HG02938 (cell line): Measurements from ENCODE around the gene PTH2R.
"Not testable (repeated sequence)": the region's sequence is repeated elsewhere in the genome, so short reads cannot be mapped to it uniquely, and the experiment has no call there.

Experiments
- ATAC-seq: cut with Tn5 transposase; IDR thresholded peaks from one replicate; pipeline ENCODE4 v1.9.1; 2021; ENCODE audit warnings: mild to moderate bottlenecking, moderate library complexity; ENCODE audit not compliant: unreplicated experiment

Gene PTH2R

DNA sequence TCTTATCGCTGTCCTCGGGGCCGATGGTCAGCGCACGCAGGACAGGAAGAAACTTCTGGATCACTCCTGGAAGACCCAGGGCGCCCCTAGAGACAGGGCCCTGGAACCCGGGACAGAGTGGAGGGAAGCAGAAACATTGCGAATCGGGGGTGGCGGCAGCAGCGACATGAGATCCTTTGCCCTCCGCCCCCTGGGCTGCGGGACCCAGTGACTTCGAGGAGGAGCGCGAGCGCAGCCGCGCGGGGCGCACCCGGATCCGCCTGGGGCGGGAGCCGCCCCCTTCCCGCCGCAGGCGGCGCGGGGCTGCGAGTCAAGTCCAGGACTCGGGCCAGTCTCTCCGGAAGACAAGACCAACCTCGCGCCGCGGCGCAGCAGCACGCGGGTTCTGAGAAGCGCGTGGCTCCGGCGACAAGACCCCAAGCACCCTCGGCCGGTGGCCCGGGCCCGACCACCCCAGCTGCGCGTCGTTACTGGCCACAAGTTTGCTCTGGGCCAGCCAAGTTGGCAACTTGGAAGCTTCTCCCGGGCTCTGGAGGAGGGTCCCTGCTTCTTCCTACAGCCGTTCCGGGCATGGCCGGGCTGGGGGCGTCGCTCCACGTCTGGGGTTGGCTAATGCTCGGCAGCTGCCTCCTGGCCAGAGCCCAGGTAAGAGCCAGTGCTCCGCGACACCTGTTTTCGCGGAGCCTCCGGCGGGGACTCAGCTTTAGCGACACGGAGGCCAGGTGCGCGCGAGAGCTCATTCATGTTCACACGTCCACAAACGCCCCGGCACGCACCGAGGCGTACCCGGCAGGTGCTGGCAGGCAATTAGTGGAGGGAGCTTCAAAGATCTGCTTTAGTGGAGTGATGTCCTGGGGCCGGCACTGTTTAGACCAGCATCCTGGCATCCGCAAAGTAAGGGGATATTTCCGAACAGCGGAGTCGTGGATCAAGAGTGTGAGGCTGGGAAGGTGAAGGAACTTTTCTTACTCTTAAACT is at the start of gene PTH2R:
TSS of gene PTH2R (plus strand) at position 319 of the 978 bp plus-strand sequence. CDS start at position 571, 252 bp downstream.
- no peak for ATAC-seq

- ATAC-seq, result no peak
Measured at GRCh38 chr2:208356846-208357574, 49.6 kb upstream of the PTH2R start.

GRCh38 chr2:208358758-208359631 is 47.6 kb upstream of the PTH2R start:
- ATAC-seq, result no peak

DNA sequence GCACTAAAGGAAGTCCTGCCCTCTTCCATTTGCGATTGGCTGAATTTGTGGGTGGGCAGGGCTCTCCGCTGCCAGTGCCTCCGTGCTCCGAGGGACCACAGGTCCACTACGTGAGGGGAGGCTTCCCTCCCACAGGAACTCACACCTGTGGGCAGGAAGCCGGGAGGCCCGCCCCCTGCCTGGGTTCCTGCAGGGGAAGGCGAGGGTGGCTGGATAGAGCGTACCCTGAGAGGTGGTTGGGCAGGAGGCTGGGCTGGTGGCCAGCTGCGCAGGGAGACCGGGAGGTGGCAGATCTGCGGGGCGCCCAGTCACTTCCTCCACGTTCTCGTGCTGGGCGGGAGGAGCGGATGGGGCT is 47.0 kb upstream of the PTH2R start:
- no peak for ATAC-seq

DNA sequence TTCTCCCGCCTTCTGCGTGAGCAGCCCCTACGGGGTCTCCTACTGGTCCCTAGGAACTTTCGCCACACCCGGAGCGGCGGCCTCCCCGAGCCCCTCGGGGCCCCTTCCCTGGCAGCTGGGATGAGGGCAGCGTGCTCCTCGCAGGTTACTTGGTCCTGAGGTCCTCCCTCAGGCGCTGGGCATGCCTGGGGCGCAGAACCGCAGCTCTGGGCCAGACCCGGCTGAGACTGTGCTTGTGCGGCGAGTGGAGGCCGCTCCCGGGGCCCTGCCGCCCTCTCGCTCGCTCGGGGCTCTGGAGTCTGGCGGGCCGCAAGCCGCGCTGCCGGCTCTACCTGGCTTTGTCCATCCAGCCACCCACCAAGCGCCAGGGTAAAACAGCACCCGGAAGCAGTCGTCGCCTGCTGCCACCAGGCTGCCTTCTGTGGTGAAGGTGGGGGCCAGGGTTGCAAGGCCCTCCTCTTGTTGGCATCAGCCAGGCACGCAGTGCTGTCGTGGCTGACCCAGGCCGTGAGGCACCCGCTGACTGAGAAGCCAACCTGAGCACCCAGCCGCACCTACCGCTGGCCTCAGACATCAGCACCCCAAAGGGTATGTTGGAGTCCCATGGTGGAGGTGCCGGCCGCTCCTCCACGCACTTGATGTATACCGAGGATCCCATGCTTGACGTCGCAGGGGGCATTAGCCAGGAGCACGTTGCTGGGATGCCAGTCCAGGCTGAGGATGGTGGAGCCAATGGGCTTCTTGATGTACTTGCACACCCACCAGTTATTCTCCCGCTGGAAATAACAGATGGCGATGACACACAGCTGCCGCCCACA is 46.1 kb upstream of the PTH2R start:
- ATAC-seq, result no peak

GRCh38 chr2:208361077-208361441 is 45.5 kb upstream of the PTH2R start:
- no peak for ATAC-seq

GRCh38 chr2:208363485-208363884 is 43.1 kb upstream of the PTH2R start:
- peak; percentile 60 for ATAC-seq

DNA sequence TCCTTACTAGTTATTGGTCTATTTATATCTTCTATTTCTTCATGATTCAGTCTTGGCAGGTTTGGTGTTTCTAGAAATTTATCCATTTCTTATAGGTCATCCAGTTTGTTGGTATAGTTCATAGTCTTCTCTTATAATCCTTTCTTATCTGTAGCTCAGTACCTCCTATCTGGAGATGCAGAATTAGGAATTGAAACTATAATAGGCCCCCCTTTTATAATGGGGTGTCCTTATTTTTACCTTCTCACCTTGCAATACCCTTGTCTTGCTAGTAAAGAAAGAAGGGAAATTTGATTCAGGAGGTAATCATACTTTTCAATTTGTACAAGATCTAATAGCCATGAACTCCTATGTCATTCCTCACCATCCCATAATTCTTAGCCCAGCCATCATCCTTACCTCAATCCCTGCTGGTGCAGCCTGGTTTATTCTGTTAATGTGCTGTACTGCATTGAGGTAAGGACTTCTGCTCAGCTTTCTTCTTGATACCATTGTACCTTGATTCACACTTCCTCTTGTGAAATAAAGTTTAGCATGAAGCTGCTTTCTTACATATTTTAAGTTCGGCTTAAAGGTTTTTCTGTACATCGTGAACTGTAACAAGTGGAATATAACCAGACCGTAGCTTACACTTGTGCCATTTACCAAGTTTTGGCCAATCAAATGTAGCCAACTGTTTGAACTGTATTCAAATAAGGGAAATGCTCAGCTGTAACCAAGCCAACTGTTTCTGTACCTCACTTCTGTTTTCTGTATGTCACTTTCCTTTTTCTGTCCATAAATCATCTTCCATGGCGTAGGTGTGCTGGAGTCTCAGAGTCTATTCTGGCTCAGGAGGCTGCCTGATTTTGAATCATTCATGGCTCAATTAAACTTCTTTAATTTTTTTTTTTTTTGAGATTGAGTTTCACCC is 40.1 kb upstream of the PTH2R start:
- ATAC-seq, result peak; percentile 72

DNA sequence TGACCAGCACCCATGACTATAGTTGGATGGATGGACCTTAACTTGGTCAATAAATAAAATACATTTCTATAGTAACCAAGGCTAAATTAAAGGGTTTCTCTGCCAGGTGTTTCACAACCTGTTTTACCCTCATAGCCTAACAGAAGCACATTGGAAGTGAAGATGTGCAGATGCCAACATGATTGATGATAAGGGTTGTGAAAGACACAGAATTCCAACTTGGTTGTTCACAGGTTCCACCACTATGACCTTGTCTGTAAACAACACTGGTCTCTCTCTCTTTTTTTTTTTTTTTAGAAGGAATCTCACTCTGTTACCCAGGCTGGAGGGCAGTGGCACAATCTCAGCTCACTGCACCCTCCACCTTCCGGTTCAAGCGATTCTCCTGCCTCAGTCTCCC is 37.5 kb upstream of the PTH2R start:
- no peak for ATAC-seq

- no peak for ATAC-seq
Measured at GRCh38 chr2:208370881-208371633, 35.5 kb upstream of the PTH2R start.

- ATAC-seq, result no peak
Measured at GRCh38 chr2:208371634-208371935, 35.0 kb upstream of the PTH2R start.

DNA sequence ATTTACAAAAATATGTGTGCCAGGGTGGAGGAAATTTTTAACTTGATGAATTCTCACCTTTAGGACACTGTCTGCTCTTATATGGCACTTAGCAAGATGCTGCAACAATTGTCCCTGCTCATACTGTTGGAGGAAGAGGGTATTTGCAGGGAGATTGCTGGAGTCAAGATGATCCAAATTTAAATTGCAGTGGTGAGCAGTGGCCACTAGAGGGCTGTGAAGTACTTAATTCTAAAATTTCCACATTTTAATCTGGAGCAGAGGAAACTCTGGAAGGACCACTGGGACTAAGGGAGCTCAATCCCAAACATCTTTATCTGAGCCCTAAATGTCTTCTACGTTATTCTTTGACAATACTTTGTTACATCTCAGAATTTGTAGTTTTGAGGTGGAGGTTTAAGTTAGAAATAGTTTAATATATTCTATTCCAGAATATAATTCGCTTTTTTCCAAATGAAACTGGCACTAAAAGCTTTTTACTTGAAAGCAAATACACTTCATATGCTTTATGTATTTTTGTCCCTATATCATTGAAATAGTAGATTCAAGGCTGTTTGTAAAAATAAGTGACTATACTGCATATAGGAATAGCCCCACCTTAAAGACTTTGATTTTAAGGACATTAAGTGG is 33.0 kb upstream of the PTH2R start:
- no peak for ATAC-seq

- ATAC-seq, result no peak
Measured at GRCh38 chr2:208375491-208376068, 31.0 kb upstream of the PTH2R start.

DNA sequence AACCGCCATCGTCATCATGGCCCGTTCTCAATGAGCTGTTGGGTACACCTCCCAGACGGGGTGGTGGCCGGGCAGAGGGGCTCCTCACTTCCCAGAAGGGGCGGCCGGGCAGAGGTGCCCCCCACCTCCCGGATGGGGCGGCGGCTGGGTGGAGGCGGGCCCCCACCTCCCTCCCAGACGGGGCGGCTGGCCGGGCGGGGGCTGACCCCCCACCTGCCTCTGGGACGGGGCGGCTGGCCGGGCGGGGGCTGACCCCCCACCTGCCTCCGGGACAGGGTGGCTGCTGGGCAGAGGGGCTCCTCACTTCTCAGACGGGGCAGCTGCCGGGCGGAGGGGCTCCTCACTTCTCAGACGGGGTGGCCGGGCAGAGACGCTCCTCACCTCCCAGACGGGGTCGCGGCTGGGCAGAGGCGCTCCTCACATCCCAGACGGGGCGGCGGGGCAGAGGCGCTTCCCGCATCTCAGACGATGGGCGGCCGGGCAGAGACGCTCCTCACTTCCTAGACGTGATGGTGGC is 29.2 kb upstream of the PTH2R start:
- not testable (repeated sequence) for ATAC-seq

GRCh38 chr2:208379192-208379591 is 27.4 kb upstream of the PTH2R start:
- no peak for ATAC-seq

- ATAC-seq, result no peak
Measured at GRCh38 chr2:208384637-208385036, 22.0 kb upstream of the PTH2R start.

- ATAC-seq, result no peak
Measured at GRCh38 chr2:208386541-208386940, 20.1 kb upstream of the PTH2R start.

DNA sequence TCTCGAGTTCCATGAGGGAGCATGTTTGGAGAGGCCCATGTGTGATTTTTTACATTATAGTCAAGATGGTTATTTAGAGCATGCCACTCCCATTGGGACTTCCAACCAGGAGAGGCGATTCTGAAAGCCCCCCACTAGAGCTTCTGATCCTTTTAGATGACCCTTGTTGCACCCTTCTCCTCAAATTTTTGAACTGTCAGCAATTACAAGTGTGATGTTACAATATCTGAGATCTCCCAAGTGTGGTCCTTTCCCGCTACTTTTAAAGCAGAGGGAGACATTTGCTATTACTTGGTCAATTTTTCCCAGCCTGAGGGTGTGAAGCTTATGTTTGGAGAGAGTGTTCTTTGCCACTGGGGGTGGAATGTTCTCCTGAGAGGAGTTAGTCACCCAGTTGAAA is 16.7 kb upstream of the PTH2R start:
- no peak for ATAC-seq
